ENCODE measurements around the gene LUZP2.

The LUZP2 gene

DNA sequence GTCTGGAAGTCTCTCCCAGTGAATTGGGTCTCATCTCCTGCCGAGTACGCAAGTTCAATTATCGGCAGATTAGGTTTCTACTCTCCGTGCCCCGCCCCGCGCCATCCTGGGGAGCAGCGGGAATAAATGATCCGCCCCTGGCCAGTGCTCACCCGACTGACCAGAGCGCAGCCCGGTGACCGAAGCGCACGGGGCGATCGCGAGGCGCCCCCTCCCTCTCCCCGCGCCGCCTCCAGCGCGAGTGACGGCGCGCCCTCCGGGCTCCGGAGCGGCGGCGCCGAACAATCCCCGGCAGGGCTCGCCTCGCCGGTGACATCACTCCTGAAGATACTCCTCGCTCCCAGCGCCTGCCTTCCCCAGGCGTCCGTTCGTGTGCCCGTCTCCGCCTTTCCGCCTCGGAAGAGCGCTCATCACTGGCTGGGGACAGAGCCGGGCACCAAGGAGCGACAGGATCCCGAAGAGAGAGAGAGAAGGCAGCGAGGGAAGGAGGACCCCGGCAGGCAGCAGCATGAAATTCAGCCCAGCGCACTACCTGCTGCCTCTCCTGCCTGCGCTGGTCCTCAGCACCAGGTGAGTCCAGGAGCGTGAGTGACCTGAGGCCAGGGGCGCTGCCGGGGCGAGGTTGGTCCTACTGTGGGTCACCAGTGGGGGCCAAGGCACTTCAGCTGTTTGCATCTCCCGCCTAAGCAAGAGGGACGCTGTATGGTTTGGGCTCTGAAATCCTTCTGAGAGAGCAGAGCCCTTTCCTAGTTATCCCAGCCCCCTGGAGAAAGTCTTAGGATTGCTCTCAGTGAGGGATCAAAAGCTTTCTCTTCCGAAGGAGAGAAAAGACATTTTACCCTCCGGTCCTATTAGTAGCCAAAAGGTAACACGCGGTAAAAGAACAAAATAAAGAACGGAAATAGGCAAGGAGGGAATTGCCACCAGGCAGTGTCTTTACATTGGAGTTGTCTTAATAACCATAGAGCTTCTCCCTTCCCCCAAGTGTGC is at the start of gene LUZP2:
TSS of gene LUZP2 (plus strand) at position 318 of the 990 bp plus-strand sequence.
- no peak for DNase-seq (ENCODE audit: low spot score)

- DNase-seq (ENCODE audit: low spot score) = no peak
These were observed 43.6 kb upstream of the LUZP2 start for GRCh38 chr11:24453129-24453718.

GRCh38 chr11:24457985-24458384 is 38.9 kb upstream of the LUZP2 start:
- DNase-seq (ENCODE audit: low spot score) = no peak

- no peak for DNase-seq (ENCODE audit: low spot score)
These were observed 26.4 kb upstream of the LUZP2 start for GRCh38 chr11:24470431-24470830.

DNA sequence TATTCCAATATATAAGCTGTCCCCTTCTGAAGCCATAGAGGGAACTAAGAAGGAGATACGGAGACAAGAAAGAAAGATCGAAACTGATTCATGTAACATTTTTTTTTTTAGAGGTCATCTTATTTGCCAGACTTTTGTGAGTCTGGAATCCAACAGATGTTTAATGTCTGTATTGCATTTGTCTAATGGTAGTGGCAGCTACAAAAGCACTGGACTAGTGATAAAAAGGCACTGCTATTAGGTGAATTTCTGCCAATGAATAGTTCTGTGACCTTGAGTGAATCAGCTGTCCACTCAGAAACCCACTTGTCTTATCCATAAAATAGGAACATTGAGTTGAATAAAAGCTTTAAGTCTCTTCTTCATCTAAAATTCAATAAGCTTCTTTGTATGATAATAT is 25.8 kb upstream of the LUZP2 start:
- no peak for DNase-seq (ENCODE audit: low spot score)

- no peak for DNase-seq (ENCODE audit: low spot score)
These were observed 18.1 kb upstream of the LUZP2 start for GRCh38 chr11:24478718-24479117.

DNA sequence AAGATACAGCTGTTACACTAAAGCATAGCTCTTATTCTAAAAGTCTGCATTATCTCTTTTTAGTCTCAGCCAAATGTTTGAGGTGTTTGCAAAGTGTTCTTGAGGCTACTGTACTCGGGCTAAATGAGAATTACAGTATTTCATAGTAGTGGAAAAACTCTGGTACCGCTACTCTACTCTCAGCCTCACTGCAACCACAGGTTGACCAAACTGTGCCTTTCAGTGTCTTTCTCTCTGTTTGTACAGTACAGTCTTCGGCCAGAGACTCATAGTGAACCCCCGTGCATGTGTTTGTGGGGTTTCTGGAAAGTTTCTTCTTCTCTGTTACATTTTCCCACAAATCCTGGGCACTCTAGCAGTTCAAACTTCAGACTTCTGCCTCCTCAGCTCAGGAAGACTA is 7.4 kb upstream of the LUZP2 start:
- no peak for DNase-seq (ENCODE audit: low spot score)

GRCh38 chr11:24496386-24496735 is 492 bp upstream of the LUZP2 start:
- DNase-seq (ENCODE audit: low spot score) = no peak

- no peak for DNase-seq (ENCODE audit: low spot score)
These were observed 978 bp downstream of the LUZP2 start for GRCh38 chr11:24497831-24498230.

GRCh38 chr11:24502425-24502824 is 5.6 kb downstream of the LUZP2 start:
- DNase-seq (ENCODE audit: low spot score) = no peak

DNA sequence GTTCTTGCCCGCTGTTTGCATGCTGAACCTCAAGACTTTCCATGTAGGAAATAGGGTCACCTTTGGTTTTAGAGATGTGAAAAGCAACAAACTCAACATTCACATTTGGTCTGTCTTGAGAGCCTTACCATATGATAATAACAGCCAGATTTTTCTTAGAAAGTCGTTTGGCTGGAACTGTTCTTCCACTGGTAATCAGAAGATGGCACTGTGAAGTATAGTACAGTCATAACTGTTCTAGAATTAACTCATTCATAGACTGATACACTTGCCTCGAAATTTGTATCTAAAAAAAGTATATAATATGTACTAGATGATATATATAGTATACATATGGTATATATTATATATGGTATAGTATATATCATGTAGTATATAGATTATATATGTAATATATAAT is 12.3 kb downstream of the LUZP2 start:
- no peak for DNase-seq (ENCODE audit: low spot score)

DNA sequence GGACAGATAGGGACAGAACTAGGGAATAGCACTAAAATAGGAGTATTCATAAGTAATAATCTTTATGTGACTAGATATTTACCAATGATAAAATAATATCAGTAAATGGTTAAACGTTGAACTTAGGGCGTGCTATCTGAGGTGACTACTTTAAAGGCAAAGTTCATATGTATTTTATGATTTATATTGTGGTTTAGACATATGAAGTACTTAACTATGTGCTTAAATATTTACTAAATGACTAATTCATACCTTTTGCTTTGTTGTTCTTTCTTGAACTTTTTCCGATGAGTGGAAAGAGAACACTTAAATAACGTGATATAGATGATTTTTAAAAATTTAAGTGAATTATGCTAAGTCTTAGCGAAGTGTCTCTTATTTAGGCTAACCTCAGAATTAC is 14.7 kb downstream of the LUZP2 start:
- DNase-seq (ENCODE audit: low spot score) = no peak

- no peak for DNase-seq (ENCODE audit: low spot score)
These were observed 16.8 kb downstream of the LUZP2 start for GRCh38 chr11:24513479-24514218.

DNA sequence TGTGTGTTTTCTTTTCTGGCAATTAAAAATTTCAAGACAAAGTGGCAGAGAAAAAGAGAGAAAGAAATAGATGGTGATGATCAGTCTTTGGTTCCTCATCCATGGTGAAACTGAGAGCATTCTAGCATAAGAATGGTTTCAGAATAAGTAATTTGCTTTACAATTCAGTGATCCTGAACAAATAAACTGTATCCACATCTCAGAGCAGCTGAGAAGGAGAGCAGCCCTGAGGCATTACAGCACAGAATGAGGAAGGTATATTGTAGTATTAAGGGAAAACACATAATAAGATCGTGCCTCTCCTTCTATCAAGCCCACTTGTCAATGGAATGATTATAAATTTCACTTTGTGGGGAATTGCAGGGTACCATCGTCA is 17.4 kb downstream of the LUZP2 start:
- no peak for DNase-seq (ENCODE audit: low spot score)

DNA sequence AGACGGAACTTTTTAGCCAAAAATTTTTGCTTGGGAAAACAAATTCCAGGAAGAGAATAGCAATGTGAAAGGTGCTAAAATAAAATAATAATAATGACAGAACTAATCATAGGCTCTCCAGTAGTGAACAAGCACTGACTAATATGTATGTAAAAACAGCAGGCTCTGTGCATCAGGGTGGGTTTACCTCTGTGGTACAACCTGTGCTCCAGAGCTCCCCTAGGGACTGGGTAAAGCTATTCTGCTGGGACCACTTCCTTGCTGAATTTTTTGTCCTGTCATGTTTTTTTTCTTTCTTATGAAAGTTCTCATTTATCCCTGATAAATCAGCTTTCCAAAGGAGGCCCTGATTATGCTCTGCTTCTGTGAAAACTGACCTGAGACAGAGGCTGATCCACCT is 18.8 kb downstream of the LUZP2 start:
- DNase-seq (ENCODE audit: low spot score) = no peak

DNA sequence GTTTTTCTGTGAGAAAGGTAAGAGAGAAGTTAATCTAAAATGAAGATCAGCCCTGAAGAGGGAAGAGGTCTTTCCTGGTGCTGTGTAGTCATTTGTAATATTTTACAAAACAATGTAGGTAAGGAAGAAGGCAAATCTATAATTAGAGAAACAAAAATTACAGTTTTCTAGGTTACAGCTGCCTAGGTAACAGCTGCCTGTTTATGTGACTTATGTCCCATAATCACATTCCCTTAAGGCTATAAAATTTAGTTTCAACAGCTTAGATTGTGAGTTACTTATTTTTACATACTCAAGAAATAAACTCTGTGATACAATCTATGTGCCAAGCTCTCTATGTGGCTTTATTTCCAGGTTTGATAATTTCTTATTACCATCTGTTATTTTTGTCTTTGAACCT is 19.8 kb downstream of the LUZP2 start:
- DNase-seq (ENCODE audit: low spot score) = no peak

DNA sequence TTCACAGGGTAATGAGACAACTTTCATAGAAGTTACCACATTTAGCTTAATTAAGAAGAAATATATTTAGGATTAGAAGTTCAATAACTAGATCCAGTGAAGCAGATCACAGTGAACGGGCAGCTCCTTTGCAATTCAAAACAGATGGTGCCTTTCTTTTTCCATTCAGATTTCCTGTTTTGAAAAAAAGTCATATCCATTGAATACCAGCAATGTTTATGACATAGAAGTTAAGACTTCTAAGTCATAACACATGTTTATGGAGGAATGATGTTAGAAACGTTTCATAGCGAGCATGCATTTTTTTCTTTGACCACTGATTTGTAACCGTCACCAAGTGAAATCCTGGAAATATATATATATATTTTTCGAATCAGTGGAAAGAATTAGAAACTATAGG is 24.7 kb downstream of the LUZP2 start:
- no peak for DNase-seq (ENCODE audit: low spot score)

- no peak for DNase-seq (ENCODE audit: low spot score)
These were observed 27.3 kb downstream of the LUZP2 start for GRCh38 chr11:24524156-24524555.

GRCh38 chr11:24531528-24531927 is 34.7 kb downstream of the LUZP2 start:
- DNase-seq (ENCODE audit: low spot score) = no peak

DNA sequence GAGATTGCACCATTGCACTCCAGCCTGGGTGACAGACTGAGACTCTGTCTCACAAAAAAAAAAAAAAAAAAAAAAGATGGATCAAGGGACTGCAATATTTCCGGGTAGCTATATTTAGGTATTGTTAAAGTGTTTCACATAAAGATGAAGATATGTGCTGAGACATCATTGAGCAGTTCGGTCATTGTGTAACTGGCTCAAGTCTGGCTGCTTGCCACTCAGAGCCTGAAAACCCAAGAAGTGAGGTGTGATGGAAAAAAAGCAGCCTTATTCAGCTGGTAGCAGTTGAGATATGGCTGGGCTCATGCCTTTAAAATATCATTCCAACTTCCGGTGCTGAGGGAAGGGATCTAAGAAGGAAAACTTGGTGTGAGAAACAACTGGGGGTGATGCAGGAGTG is 46.9 kb downstream of the LUZP2 start:
- no peak for DNase-seq (ENCODE audit: low spot score)

DNA sequence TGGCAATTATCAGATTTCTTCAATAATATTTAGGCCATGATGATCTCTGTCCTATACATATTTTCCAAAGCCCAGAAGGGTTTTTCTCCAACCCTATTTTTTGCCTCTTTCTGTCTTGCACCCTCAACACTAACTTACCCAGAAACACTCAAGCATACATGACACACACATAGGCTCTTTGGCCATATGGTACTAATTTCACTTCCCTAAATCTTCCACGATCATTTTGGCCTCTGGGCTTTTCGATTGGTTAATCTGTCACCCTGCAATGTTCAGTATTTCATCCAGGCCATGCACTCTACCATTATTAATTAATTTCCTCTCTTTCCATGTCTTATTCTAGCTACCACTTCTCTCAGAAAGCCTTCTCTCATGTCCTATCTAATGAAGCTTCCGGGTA is 59.8 kb downstream of the LUZP2 start:
- no peak for DNase-seq (ENCODE audit: low spot score)

DNA sequence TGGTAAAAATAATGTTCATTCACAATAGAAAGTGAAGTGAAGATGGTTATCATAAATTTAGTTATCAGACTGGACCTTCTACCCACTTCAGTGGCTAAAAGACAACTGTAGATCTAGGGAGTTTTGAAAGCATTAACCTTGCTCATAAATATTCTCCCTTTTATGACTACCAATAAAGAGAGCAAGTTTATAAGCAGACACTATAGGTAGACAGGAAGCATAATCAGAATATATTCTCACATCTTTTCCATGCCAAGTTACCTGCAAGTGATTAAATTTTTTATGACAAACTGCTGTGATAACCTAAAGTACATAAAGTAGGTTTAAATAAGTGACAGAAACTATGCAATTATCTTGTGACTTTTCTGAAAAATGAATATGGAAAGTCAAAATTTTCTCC is 62.5 kb downstream of the LUZP2 start:
- no peak for DNase-seq (ENCODE audit: low spot score)

DNA sequence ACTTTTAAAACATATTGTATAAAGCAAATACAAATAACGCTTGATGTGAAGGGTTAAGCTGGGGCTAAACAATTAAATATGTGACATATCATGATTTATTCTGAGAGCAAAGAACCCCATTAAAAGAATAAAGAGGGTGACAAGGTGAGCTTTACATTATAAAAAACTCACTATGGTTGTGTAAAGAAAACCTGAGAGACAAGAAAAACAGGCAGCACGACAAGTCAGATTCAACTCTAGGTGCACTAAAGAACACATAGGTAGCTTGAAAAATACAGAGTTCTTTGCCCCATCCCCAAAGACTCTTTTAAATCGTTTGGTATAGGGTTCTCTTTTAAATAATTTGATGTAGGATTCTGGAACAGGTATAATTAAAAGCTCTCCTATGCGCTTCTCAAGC is 63.5 kb downstream of the LUZP2 start:
- no peak for DNase-seq (ENCODE audit: low spot score)
